HG02763 (cell line): ENCODE measurements around the gene MT1H.
"Not testable (repeated sequence)": the region's sequence is repeated elsewhere in the genome, so short reads cannot be mapped to it uniquely, and the experiment has no call there.

Source experiments
- ATAC-seq: cut with Tn5 transposase; IDR thresholded peaks from one replicate; pipeline ENCODE4 v1.9.1; 2021; ENCODE audit warnings: mild to moderate bottlenecking, moderate library complexity; ENCODE audit not compliant: unreplicated experiment

The MT1H gene

GRCh38 chr16:56717532-56717931 is 47.9 kb downstream of the MT1H start:
- not testable (repeated sequence) for ATAC-seq
